GM19372 (cell line): ENCODE measurements around the gene HECTD1.

Source experiments
- ATAC-seq: cut with Tn5 transposase; IDR thresholded peaks from one replicate; pipeline ENCODE4 v1.9.1; 2021; ENCODE audit warnings: mild to moderate bottlenecking, low read depth, moderate library complexity; ENCODE audit not compliant: unreplicated experiment

The HECTD1 gene

GRCh38 chr14:31161274-31161673, 46.3 kb downstream of the HECTD1 start:
- ATAC-seq = no peak

GRCh38 chr14:31159682-31160296, 47.8 kb downstream of the HECTD1 start:
- ATAC-seq = no peak

GRCh38 chr14:31154956-31155355, 52.6 kb downstream of the HECTD1 start:
- no peak for ATAC-seq

- no peak for ATAC-seq
These were observed 65.0 kb downstream of the HECTD1 start for GRCh38 chr14:31142455-31143087.

GRCh38 chr14:31139301-31139847, 68.2 kb downstream of the HECTD1 start:
- no peak for ATAC-seq

DNA sequence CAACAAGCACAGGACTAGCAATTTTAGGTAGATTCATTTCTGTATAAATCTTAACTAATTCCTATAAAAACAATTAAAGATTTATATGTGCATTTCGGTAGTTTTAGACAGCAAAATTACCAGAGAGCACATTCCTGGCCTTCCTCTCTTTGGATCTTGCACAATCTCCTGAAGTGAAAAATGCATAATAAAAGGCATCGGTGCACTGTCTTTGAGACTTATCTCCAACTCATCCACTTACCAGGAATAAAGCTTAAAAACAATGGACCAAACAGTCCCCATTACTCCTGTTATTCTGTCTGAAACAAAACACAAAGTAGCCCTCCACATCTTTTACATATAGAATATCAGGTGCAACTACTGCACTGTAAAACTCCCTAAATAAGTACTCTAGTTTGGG, 69.3 kb downstream of the HECTD1 start:
- no peak for ATAC-seq

DNA sequence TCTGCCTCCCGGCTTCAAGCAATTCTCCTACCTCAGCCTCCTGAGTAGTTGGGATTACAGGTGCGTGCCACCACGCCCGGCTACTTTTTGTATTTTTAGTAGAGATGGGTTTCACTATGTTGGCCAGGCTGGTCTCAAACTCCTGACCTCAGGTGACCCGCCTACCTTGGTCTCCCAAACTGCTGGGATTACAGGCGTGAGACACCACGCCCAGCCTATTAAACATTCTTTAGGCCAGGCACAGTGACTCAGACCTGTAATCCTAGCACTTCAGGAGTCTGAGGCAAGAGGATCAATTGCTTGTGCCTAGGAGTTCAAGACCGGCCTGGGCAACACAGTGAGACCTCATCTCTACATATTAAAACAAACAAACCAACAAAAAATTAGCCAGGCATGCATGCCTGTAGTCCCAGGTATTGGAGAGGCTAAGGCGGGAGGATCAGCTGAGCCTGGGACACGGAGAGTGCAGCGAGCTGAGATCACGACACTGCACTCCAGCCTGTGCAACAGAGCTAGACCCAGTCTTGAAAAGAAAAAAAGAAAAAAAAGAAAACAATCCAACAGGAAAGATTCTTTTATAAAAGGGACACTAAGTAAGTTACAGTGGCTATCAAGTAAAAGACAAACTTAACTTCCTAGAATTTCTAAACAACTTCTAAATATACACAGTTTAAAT, 70.2 kb downstream of the HECTD1 start:
- ATAC-seq = no peak

DNA sequence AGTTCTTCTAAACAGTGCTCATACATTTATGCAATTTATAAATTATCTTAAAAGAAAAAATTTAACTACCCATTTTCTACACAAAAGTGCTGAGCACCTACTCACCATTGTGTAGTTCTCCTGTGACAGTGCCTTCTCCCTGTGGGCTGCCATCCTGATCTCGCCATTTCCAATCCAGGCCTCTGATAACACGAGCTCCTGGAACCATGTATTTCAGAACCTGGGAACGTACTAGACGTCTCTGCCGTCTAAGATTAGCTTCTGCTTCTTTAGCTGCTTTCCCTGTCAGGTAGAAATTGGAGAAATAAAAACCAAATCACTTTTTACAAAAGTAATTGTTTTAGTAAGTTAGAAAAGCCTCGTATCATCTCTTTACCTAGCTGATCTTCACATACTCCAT, 74.5 kb downstream of the HECTD1 start:
- ATAC-seq = no peak

GRCh38 chr14:31128601-31129526, 78.7 kb downstream of the HECTD1 start:
- no peak for ATAC-seq

GRCh38 chr14:31127690-31128089, 79.9 kb downstream of the HECTD1 start:
- ATAC-seq = no peak

DNA sequence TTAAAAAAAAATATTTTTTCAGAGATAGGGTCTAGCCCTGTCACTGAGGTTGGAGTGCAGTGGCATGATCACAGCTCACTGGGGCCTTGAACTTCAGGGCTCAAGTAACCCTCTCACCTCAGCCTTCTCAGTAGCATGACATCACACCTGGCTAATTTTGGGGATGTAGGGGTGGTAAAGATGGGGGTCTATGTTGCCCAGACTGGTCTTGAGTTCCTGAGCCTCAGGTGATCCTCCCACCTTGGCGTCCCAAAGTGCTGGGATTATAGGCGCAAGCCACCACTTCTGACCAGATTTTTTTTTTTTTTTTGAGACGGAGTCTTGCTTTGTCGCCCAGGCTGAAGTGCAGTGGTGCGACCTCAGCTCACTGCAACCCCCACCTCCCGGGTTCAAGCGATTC, 80.9 kb downstream of the HECTD1 start:
- no peak for ATAC-seq

GRCh38 chr14:31125231-31125630, 82.4 kb downstream of the HECTD1 start:
- ATAC-seq = no peak

DNA sequence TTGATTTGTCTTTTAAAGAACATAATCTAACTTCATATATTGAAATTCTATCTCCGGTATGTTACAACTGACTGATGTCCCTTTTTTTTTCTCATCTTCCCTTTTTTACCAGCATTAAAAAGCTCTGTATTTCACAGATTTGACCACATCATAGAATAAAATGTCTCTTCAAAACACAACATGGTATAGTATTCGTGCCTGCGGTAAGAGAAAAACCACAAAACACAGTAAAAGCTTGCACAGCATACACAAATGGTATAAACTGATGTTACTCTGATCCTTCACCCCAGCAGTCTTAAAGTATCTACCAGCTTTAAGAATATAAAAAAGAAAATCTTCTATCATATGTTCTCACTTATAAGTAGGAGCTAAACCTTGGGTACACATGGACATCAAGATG, 83.4 kb downstream of the HECTD1 start:
- no peak for ATAC-seq

GRCh38 chr14:31122921-31123320, 84.7 kb downstream of the HECTD1 start:
- ATAC-seq = no peak

DNA sequence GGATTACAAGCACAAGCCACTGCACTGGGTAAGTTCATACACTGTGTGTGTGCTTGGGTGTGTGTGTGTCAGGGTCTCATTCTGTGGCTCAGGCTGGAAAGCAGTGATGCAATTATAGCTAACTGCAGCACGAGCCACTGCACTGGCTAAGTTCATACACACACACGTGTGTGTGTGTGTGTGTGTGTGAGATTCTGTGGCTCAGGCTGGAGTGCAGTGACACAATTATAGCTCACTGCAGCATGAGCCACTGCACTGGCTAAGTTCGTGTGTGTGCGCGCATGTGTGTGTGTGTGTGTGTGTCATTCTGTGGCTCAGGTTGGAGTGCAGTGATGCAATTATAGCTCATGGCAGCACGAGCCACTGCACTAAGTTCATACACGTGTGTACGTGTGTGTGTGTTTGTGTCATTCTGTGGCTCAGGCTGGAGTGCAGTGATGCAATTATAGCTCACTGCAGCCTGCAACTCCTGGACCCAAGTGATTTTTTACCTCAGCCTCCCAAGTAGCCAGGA, 85.4 kb downstream of the HECTD1 start:
- ATAC-seq = no peak

GRCh38 chr14:31118892-31119291, 88.7 kb downstream of the HECTD1 start:
- no peak for ATAC-seq

DNA sequence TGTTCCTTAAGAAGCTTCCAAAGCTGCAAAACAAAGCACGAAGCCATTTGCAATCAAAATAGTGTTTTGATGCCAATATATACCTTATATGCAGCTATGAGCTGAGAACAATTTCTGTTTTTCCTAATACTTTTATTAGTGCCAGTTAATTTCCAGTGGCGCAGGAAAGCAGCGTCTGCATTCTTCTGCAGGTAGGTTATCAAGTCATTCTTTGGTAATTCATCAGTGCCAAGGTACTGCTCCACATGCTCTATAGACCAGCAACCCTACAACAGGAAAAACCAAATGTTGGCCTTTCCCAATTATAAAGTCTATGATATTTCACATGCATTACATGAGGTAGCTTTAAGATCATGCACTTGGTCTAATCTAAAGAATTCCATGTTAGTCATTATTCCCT, 93.8 kb downstream of the HECTD1 start:
- no peak for ATAC-seq

- no peak for ATAC-seq
These were observed 96.7 kb downstream of the HECTD1 start for GRCh38 chr14:31110872-31111271.

DNA sequence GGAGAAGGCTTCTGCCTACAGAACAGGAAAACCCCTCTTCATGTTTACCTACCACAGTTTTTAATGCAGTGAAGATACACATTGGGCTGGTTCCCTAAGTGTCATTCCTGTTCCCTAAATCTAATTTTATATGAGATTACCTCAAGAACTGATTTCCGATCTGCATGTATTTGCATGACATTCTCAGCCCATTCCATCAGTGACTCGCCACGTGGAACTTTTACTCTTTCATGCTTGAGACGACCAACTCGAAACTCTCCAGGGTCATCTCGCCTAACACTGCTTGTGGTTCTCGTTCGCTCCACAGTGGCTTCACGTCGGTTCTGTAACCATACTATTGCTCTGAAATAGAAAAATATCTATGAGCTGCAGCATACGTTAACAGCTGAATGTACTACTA, 98.3 kb downstream of the HECTD1 start:
- ATAC-seq = no peak

DNA sequence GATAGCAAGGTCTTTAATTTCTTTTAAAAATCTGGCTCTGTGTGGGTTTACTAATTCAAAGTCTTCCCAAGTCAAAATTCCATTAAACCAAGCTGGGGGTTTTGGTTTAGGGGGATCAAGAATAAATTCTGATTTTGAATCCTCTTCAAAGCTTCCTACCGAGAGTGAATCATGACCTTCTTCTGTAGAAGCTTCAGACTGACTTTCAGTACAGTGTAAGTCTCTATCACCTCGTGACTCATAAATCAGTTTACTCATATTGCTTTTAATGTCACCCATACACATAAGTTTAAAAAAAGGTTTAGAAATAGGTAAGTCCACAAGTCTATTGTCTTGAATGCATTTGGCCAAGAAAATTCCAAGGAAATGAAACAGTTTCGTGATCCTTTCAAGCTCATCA, 100.8 kb downstream of the HECTD1 start:
- no peak for ATAC-seq
